Activated B cell treated with CpG ODN at 0.5 μM for 24 hours (primary cell): ENCODE results near the gene FBXL12. TPM values are rescaled to one million over a fixed set of nuclear protein-coding genes. Genes with fewer than 3 reads are reported as not detected.

Experiments used
- ATAC-seq: fragments of 200-7000 bp; cut with Tn5 transposase; one replicate; pipeline ENCODE4 v1.10.0; 2021; ENCODE audit warnings: low read depth, mild to moderate bottlenecking, moderate library complexity
- CTCF ChIA-PET: fragments of 350-600 bp; sonication (Branson Sonifier 250); formaldehyde crosslinking; loops from one replicate; lab custom pipeline; 2021; ENCODE audit warnings: antibody characterized with exemption; lab: Charles Lee
- POLR2A ChIA-PET: fragments of 350-600 bp; sonication (Branson Sonifier 250); formaldehyde crosslinking; loops from one replicate; lab custom pipeline; 2021; ENCODE audit warnings: antibody characterized with exemption; lab: Charles Lee
- DNase-seq: peaks from one replicate; pipeline ENCODE4 v3.0.0; 2022
- H3K27ac Mint-ChIP-seq: one replicate; pipeline ENCODE4 v1.8.0; 2020; ENCODE audit warnings: mixed read lengths
- H3K27me3 Mint-ChIP-seq: one replicate; pipeline ENCODE4 v1.8.0; 2021; ENCODE audit warnings: mixed read lengths
- H3K36me3 Mint-ChIP-seq: one replicate; pipeline ENCODE4 v1.8.0; 2021; ENCODE audit warnings: low read depth, mixed read lengths
- H3K4me1 Mint-ChIP-seq: one replicate; pipeline ENCODE4 v1.8.0; 2021; ENCODE audit warnings: mixed read lengths
- H3K4me3 Mint-ChIP-seq: one replicate; pipeline ENCODE4 v1.8.0; 2020; ENCODE audit warnings: mild to moderate bottlenecking, mixed read lengths
- H3K9me3 Mint-ChIP-seq: one replicate; pipeline ENCODE4 v1.8.0; 2020; ENCODE audit warnings: mixed read lengths
- CTCF ChIP-seq: fragments of 200-600 bp; IDR thresholded peaks from one replicate; pipeline ENCODE4 v1.8.0; 2022; ENCODE audit warnings: antibody characterized with exemption, mild to moderate bottlenecking
- intact Hi-C: fragments of 100-400 bp; cut with micrococcal nuclease; formaldehyde crosslinking; loops from one replicate; pipeline ENCODE4 v1.15.1; 2024
- total RNA-seq: library from RNA; stranded (reverse); gene quantifications from 2 replicates; pipeline ENCODE4 v1.2.3, GENCODE V29; 2022

FBXL12 gene
- total RNA-seq, 1 donor from 2014 or later: 41.9 TPM

GRCh38 chr19:9801976-9802375, 16.9 kb downstream of the FBXL12 start:
- CTCF ChIA-PET: no interaction called here
- ATAC-seq (no peak), DNase-seq (no peak)
- POLR2A ChIA-PET: interaction anchor here (0.7 kb wide), 1 partner anchor 194 kb away, joined by 5 read pairs; no protein-coding TSS in a partner anchor
- Mint-ChIP-seq H3K4me1 (no peaks in the 10 kb centered on the region), H3K36me3 (no peaks in the 10 kb centered on the region), H3K9me3 (no peaks in the 10 kb centered on the region), H3K27me3 (no peaks in the 10 kb centered on the region), H3K27ac (no peak overlapping the region), H3K4me3 (no peak overlapping the region)
- TF ChIP-seq CTCF: no peak
- intact Hi-C loops: no loop called here

DNA sequence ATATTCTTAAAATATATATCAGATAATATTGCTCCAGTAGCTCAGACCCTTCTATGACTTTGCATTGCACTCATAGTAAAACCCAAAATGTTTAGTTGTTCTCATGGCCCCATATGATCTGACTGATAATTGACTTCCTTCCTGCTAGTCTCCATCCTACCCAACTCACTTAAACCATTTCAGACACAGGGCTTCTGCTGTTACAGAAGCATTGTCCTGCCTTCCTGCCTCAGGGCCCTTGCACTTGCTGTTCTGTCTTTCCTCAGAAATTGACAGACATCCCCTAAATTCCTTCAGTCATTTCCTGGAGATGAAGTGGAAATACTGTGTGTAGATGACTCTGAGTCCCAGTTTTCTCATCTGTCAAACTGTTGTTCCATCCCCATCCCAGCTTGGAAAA, 19.7 kb downstream of the FBXL12 start:
- ATAC-seq (no peak), DNase-seq (no peak)
- CTCF ChIA-PET: interaction anchor here (1.3 to 2.3 kb wide), 3 partner anchors 173 to 594 kb away, joined by 5 to 10 read pairs (median 5); no protein-coding TSS in a partner anchor
- Mint-ChIP-seq H3K27ac (no peak overlapping the region), H3K4me1 (peaks cover 4% of the 10 kb centered on the region), H3K4me3 (no peak overlapping the region), H3K36me3 (no peaks in the 10 kb centered on the region), H3K9me3 (no peaks in the 10 kb centered on the region), H3K27me3 (no peaks in the 10 kb centered on the region)
- no peak for TF ChIP-seq CTCF
- intact Hi-C loops: loop anchor here (5.0 kb wide), 1 partner anchor 362 kb away; the partner anchor contains the start of gene ZNF266
- POLR2A ChIA-PET: interaction anchor here (0.6 to 1.4 kb wide), 3 partner anchors 20 to 416 kb away, joined by 3 to 4 read pairs (median 3); partner anchors contain the start of genes FBXL12 and ZNF846

GRCh38 chr19:9797871-9798270, 21.0 kb downstream of the FBXL12 start:
- DNase-seq: no peak
- intact Hi-C loops: loop anchor here (5.0 kb wide), 1 partner anchor 361 kb away; the partner anchor contains the start of gene ZNF266
- peaks cover 8% of the 10 kb centered on the region for H3K4me1 Mint-ChIP-seq
- H3K9me3 Mint-ChIP-seq: no peaks in the 10 kb centered on the region
- ATAC-seq: no peak
- TF ChIP-seq CTCF: no peak
- POLR2A ChIA-PET: no interaction called here
- H3K27me3 Mint-ChIP-seq: no peaks in the 10 kb centered on the region
- no peak overlapping the region for H3K27ac Mint-ChIP-seq
- CTCF ChIA-PET: interaction anchor here (0.6 to 3.0 kb wide), 6 partner anchors 172 to 709 kb away, joined by 3 to 36 read pairs (median 5); no protein-coding TSS in a partner anchor
- no peaks in the 10 kb centered on the region for H3K36me3 Mint-ChIP-seq
- no peak overlapping the region for H3K4me3 Mint-ChIP-seq

DNA sequence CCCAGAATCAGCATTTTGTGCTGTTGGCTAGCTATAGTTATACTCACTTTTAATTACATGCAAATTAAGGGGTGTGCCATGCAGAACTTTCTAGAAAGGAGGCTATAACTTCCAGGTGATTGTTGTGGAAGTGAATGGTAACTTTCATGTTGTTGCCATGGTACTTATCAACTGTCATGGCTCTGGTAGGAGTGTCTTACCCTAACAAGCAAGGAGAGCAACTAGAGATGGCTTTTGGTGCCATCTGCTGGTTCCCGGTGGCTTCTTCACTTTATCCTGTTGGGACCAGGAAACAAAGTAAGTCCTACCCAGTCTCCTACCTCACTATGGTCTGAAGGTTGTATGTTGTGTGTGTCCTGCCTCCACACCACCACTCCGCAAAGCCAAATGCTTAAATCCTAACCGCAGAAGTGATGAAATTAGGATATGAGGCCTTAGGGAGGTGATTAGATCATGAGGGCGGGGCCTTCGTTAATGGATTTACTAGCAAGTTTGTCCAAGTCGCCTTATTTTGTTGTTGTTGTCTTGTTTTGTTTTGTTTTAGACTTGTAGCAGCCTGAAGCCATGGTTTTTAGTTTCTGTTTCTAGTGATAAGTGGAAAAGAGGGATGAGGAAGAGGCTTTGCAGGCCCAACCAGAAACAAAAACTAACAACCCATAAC, 22.6 kb downstream of the FBXL12 start:
- DNase-seq (peak; percentile 62), ATAC-seq (peak; percentile 16)
- H3K4me3 Mint-ChIP-seq: no peak overlapping the region
- no peaks in the 10 kb centered on the region for H3K36me3 Mint-ChIP-seq
- TF ChIP-seq CTCF: no peak
- H3K4me1 Mint-ChIP-seq: peaks cover 12% of the 10 kb centered on the region
- no peaks in the 10 kb centered on the region for H3K27me3 Mint-ChIP-seq
- peak overlapping the region; percentile 70 for H3K27ac Mint-ChIP-seq
- H3K9me3 Mint-ChIP-seq: no peaks in the 10 kb centered on the region
- POLR2A ChIA-PET: interaction anchor here (0.8 to 1.6 kb wide), 3 partner anchors 22 to 32 kb away, joined by 3 to 10 read pairs (median 3); partner anchors contain the start of genes FBXL12 and UBL5
- CTCF ChIA-PET: interaction anchor here (0.9 to 3.0 kb wide), 6 partner anchors 27 to 663 kb away, joined by 4 to 36 read pairs (median 5); partner anchors contain the start of gene ZNF846
- intact Hi-C loops: loop anchor here (1.0 to 5.0 kb wide), 8 partner anchors 11 to 660 kb away; partner anchors contain the start of genes FBXL12, ZNF266, ZNF317 and ZNF561

DNA sequence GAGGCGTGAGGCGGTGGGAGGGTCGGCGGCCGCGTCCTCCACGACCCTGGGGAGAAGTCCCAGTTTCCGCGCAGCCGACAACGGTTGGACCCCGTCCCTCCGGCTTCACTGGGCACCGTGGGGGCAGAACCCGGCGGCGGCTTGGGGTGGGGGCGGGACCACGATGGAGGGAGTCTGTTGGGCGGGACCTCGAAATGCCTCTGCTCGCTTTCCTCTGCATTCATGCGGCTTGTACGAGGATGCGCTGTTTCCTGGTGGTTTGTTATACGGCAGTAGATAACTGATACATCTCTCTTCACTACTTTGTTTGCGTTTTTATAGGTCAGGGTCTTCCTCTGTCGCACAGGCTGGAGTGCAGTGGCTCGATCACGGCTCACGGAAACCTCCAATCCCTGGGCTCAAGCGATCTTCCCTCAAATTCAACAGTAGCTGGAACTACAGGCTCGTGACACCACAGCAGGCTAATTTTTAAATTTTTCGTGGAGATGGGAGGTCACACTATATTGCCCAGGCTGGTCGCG, 25.7 kb downstream of the FBXL12 start:
- no peaks in the 10 kb centered on the region for H3K9me3 Mint-ChIP-seq
- H3K27ac Mint-ChIP-seq: peak overlapping the region; percentile 87
- H3K27me3 Mint-ChIP-seq: no peaks in the 10 kb centered on the region
- intact Hi-C loops: loop anchor here (2.0 to 5.0 kb wide), 3 partner anchors 118 to 484 kb away; partner anchors contain the start of genes ZNF426, ZNF562 and ZNF699
- H3K4me3 Mint-ChIP-seq: peak overlapping the region; percentile 88
- no peak for DNase-seq
- TF ChIP-seq CTCF: no peak
- ChIA-PET CTCF (interaction anchor here (1.4 to 1.6 kb wide), 2 partner anchors 168 to 588 kb away, joined by 3 to 8 read pairs; no protein-coding TSS in a partner anchor), POLR2A (interaction anchor here (1.8 to 2.3 kb wide), 3 partner anchors 25 to 167 kb away, joined by 6 to 16 read pairs (median 7); partner anchors contain the start of genes FBXL12 and ZNF846)
- no peaks in the 10 kb centered on the region for H3K36me3 Mint-ChIP-seq
- ATAC-seq: peak; percentile 8
- H3K4me1 Mint-ChIP-seq: peaks cover 17% of the 10 kb centered on the region
